Fibroblast of lung (primary cell): Measurements from ENCODE around the gene STK36.

ENCODE experiments used
- EZH2 ChIP-seq: IDR thresholded peaks from 2 replicates; pipeline ENCODE4 v1.5.1; 2012; ENCODE audit warnings: low read length, control low read depth, mild to moderate bottlenecking; ENCODE audit errors: missing control alignments
- TF ChIP-seq, protein P1 (sequence below), 2 donors: IDR thresholded peaks in 1 of 2; conservative IDR thresholded peaks in 1 of 2; 1 replicate in 1 of 2; 2 replicates in 1 of 2; pipeline ENCODE4 v1.5.1; 2011 to 2012; ENCODE audit warnings: low read length in 2 of 2, control low read depth in 1 of 2, inconsistent platforms in 1 of 2, low read depth in 1 of 2, mild to moderate bottlenecking in 1 of 2

DNA sequence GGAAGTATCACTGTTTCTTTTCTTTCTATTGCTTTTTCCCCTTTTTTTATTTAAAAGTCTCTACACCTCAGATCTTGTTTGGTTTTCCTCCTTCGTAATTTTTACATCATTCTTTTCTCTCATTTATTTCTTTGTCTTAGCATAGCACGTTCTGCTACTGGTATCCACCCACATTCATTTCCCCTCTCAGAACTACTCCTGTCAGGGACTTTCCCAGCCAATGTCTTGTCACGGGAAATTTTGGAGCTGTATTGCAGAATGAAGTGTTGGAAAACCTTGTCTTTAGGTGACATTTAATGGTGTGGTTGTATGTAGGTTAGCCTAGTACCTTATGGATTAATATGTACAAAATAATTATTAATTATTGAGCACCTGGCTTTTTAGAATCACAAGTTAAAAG lies 72.7 kb downstream of the STK36 start:
- TF ChIP-seq, protein P1, sequence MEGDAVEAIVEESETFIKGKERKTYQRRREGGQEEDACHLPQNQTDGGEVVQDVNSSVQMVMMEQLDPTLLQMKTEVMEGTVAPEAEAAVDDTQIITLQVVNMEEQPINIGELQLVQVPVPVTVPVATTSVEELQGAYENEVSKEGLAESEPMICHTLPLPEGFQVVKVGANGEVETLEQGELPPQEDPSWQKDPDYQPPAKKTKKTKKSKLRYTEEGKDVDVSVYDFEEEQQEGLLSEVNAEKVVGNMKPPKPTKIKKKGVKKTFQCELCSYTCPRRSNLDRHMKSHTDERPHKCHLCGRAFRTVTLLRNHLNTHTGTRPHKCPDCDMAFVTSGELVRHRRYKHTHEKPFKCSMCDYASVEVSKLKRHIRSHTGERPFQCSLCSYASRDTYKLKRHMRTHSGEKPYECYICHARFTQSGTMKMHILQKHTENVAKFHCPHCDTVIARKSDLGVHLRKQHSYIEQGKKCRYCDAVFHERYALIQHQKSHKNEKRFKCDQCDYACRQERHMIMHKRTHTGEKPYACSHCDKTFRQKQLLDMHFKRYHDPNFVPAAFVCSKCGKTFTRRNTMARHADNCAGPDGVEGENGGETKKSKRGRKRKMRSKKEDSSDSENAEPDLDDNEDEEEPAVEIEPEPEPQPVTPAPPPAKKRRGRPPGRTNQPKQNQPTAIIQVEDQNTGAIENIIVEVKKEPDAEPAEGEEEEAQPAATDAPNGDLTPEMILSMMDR (conservative IDR thresholded peaks at IDR 0.05 in 1 of 2, IDR thresholded peaks at IDR 0.05 in 1 of 2; ENCODE audit: low read depth in 1 of 2, low read length in 2 of 2) = no peak
- no peak for TF ChIP-seq EZH2
